ENCODE measurements around the gene KCNMA1.

- TF ChIP-seq RAD51 (IDR thresholded peaks at IDR 0.05): no peak
- TF ChIP-seq, protein P1, sequence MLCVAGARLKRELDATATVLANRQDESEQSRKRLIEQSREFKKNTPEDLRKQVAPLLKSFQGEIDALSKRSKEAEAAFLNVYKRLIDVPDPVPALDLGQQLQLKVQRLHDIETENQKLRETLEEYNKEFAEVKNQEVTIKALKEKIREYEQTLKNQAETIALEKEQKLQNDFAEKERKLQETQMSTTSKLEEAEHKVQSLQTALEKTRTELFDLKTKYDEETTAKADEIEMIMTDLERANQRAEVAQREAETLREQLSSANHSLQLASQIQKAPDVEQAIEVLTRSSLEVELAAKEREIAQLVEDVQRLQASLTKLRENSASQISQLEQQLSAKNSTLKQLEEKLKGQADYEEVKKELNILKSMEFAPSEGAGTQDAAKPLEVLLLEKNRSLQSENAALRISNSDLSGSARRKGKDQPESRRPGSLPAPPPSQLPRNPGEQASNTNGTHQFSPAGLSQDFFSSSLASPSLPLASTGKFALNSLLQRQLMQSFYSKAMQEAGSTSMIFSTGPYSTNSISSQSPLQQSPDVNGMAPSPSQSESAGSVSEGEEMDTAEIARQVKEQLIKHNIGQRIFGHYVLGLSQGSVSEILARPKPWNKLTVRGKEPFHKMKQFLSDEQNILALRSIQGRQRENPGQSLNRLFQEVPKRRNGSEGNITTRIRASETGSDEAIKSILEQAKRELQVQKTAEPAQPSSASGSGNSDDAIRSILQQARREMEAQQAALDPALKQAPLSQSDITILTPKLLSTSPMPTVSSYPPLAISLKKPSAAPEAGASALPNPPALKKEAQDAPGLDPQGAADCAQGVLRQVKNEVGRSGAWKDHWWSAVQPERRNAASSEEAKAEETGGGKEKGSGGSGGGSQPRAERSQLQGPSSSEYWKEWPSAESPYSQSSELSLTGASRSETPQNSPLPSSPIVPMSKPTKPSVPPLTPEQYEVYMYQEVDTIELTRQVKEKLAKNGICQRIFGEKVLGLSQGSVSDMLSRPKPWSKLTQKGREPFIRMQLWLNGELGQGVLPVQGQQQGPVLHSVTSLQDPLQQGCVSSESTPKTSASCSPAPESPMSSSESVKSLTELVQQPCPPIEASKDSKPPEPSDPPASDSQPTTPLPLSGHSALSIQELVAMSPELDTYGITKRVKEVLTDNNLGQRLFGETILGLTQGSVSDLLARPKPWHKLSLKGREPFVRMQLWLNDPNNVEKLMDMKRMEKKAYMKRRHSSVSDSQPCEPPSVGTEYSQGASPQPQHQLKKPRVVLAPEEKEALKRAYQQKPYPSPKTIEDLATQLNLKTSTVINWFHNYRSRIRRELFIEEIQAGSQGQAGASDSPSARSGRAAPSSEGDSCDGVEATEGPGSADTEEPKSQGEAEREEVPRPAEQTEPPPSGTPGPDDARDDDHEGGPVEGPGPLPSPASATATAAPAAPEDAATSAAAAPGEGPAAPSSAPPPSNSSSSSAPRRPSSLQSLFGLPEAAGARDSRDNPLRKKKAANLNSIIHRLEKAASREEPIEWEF (IDR thresholded peaks at IDR 0.05; ENCODE audit: insufficient replicate concordance, low read depth, low read length): no peak
- TF ChIP-seq ATF3 (IDR thresholded peaks at IDR 0.05; ENCODE audit: borderline replicate concordance, extremely low read depth, low read depth, low read length): no peak
- TF ChIP-seq TCF12 (IDR thresholded peaks at IDR 0.05; ENCODE audit: low read depth, low read length): no peak
- no peak for TF ChIP-seq PAX8 (IDR thresholded peaks at IDR 0.05)
- TF ChIP-seq, protein P2, sequence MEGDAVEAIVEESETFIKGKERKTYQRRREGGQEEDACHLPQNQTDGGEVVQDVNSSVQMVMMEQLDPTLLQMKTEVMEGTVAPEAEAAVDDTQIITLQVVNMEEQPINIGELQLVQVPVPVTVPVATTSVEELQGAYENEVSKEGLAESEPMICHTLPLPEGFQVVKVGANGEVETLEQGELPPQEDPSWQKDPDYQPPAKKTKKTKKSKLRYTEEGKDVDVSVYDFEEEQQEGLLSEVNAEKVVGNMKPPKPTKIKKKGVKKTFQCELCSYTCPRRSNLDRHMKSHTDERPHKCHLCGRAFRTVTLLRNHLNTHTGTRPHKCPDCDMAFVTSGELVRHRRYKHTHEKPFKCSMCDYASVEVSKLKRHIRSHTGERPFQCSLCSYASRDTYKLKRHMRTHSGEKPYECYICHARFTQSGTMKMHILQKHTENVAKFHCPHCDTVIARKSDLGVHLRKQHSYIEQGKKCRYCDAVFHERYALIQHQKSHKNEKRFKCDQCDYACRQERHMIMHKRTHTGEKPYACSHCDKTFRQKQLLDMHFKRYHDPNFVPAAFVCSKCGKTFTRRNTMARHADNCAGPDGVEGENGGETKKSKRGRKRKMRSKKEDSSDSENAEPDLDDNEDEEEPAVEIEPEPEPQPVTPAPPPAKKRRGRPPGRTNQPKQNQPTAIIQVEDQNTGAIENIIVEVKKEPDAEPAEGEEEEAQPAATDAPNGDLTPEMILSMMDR (IDR thresholded peaks at IDR 0.05 in 2 of 3, conservative IDR thresholded peaks at IDR 0.05 in 1 of 3; ENCODE audit: control insufficient read depth in 2 of 3, extremely low read depth in 1 of 3, insufficient read depth in 1 of 3, low read depth in 3 of 3, low read length in 3 of 3): no peak
These were observed 538.5 kb downstream of the KCNMA1 start for GRCh38 chr10:77099136-77099535.
